Activated T-cell treated with anti-CD3 and anti-CD28 coated beads, Interleukin-2, amount 50 U/mL, for 48 hours (primary cell): ENCODE measurements around the gene DNAH5.

Source experiments
- DNase-seq, 2 experiments: peaks; one replicate each; pipeline ENCODE4 v3.0.0-alpha.2; 2020

Gene DNAH5

DNA sequence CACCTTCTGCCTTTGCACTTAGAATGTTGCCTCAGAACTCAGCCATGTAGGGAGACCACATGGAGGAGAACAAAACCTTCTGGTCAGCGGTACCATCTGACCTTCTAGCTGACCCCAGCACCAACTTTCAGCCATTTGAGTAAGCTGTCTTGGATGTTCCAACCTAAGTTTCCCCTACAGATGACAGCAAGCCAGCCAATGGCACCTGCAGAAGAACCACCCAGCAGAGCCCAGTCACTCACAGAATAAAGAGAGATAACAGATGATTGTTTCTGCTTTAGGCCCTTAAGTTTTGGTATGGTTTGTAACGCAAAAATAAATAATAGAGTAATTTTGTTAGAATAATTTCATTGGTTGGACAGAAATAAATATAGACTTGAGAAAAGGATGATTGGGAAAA is 10.4 kb downstream of the DNAH5 start:
- no peak for DNase-seq

DNA sequence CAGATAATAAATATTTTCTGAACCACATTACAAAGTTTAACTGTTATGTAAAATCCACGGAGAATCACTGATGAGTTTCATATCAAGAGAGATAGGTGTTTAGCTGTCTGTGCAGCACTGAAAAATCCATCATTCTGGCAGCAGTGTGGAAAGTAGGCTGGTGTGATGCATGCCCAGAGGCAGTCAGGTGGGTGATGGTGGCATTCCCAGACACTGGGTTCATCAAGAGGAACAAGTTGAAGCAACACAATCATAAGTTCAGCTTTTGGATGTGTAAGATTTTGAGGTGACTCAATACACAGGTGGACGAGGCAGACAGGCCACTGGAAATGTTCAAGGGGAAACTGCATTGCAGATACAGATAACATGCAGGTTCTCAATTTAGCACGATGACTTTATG is 11.9 kb downstream of the DNAH5 start:
- no peak for DNase-seq

DNA sequence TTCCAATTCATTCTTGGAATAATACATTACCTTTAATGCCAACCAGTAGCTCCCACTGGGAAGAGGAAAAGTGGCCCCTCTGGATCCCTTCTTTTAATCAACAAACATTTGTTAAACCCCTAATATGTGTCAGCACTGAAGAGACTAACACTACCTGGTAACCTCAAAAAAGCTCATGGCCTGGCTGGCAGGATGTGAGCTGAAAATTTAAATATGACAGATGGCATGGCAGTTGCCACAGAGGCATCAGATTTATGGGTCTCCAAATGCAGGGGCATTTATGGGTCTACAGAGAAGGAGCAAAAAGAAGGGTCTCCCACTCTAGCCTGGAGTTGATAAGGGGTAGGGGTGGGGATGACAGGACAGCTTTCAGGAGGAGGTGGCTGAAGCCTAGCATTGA is 12.5 kb downstream of the DNAH5 start:
- no peak for DNase-seq

DNA sequence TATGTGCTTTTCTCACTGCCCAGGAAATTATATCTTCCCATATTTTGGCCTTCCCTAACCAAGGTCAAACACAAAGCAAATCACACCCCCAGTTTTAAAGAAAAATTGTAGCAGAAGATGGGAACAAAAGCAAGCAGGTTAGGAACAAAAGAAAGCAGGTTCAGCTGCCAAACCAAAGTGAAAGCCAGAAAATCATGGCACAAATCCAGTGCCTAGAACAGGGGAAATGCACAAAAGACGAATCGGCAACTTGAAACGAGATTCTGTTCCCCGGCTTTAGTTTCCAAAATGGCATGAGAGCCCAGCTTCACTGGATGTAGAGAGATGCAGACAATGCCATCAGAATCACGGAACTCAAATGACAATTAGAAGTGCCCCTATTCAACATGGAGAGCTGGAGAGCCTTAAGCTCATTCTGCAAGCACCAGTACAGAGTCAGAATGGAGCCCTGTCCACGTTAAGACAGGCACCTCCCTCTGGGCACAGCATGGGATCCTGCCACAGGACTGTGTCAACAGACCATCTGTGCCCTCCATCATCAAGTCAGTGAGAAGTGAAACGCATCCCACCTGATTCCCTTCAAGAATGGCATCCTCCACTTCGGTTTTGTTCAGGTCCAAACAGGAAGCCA is 13.8 kb downstream of the DNAH5 start:
- DNase-seq: no peak

DNA sequence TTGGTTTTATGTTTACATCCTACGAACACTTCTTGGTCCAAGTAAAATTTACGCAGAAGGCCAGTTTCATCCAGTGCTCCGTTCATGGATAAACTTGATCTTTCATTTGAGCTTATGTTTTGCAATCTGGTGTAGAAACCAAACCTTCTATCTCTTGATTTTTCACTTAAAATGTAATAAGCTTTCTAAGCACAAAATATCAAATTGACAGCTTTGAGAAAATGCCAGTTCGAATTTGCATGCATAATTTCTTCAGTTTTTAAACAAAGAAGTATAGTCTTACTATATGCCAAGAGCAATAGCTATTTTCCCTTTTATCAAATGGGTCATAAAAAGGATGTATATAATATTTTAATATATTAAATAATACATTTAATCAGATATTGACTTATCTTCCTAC is 17.8 kb downstream of the DNAH5 start:
- DNase-seq: no peak

DNA sequence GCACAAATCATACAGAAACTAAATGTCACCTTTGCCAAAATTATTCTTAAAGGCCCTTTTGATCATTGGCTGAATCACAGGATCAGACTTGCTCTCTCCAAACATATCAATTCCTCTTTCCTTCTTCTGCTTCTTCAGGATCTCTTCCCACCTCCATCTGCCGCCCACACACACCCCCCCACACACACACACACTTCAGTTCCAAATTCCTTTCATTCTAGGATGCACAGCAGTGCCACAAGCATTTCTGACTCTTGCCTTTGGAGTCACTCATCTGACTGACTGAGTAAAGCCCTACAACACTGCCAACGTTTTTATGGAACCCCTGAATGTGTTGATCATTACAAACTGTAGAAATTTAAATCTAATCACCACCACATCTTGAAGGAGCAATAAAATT is 22.9 kb downstream of the DNAH5 start:
- no peak for DNase-seq

DNA sequence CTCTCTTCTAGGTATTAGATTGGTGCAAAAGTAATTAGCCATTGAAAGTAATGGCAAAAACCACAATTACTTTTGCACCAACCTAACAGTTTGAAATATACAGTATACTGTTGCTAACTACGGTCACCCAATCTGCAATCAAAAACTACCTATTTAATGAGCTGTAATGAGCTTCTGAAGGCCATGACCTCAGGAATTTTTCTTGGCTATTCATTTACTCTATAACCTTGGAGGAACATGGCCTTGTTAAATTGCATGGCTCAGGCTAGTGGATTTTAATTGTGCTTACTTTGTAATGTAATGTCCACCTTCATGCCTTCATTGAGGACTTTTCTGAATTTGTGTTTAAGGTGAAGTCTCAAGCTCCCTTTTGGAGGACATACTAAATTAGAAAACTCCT is 24.7 kb downstream of the DNAH5 start:
- no peak for DNase-seq

DNA sequence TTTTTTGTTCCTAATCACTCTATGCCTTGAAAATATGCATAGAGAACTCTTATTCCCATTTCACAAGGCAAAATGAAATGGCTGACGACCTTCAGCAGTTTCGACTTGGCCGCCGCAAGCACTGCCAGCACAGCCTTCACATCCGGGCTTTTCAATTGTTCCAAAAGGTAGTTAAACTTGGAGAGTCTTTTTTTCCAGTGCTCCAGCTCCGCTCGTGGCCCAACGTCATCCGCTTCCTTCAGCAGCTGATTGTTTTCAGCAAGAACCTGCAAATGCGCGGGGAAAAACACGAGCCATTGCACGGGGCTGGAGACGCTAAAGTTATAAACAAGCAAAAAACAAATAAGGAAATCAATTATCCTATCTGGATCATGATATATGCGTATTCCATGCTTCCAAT is 25.4 kb downstream of the DNAH5 start:
- no peak for DNase-seq

DNA sequence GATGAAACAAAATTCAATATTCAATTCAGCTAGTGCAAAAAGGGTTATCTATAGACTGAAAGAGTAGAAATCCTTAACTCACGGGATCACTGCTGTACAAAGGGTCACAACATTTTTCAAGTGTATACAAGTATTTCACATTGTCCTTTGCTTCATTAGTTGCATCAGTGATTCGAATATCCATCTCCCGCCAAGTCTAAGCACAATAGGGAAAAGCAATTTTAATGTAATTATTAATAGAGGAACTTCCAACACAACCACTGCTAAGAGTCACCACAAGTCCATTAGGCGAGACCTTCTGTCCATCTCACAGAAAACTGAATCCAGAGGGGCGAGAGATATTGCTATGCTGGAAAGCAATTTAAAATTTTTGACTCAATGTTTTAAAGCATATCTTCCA is 27.4 kb downstream of the DNAH5 start:
- DNase-seq: no peak

DNA sequence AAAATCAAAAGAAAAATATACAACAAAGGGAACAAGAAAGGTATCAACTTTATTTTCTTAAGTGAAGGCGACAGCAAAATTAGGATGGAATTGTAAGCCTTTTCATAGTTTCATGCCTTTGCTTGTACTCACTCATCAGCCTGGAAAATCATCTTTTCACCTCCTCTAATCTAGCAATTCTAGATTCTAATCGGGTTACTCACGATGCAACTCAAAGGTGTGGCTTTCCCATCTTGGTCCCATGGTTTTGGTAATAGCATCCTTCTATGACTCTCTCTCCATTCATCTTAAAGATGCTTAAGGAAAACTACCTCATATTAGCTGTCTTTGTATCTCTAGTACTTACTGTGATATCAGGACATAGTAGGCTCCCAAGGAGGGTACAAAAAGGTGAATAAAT is 30.5 kb downstream of the DNAH5 start:
- DNase-seq: no peak

DNA sequence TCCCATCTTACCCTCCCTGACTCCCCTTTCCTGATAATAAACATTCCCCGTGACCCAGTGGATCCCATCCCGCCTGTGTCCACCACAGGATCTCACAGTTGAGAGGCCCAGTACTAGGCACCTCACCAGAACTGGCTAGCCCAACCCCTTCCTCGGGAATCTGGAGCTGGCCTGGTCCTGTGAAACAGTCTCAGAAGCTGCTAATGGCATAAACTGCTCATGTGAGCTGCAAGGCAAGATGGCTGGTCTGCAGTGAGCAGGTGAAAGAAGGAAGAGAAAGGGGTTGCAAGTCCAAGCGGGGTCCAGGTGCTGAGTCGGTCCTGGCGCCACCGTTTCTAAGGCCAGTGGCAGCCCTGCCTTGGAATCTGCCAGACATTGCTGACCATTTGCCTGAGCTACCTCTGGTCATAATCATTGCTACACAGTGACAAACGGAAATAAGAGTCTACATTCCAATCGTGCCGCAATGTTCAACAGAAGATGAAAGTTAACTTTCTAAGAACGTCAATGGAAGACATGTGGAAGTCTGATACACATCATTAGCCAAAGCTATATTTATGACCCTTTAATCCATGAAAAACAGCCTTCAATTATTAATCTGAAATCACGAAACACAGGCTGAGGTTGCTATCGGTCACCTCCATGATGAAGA is 33.7 kb downstream of the DNAH5 start:
- DNase-seq: no peak

DNA sequence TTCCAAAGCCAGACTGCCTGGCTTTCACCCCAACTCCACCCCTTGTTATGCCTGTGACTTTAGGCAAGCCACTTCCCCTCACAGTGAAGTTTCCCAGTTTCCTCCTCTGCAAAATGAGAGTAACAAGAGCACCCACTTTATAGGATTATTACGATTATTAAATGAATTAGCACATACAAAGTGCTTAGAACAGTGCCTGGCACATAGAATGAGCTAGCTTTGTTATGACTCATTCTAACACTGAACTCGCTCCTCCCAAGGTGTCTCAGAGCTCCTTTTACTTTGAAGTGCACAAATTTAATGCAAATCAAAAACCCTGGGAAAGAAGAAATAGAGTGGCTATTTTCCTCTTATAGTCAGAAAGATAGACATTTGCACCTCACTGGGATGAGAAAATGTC is 34.3 kb downstream of the DNAH5 start:
- DNase-seq: no peak

DNA sequence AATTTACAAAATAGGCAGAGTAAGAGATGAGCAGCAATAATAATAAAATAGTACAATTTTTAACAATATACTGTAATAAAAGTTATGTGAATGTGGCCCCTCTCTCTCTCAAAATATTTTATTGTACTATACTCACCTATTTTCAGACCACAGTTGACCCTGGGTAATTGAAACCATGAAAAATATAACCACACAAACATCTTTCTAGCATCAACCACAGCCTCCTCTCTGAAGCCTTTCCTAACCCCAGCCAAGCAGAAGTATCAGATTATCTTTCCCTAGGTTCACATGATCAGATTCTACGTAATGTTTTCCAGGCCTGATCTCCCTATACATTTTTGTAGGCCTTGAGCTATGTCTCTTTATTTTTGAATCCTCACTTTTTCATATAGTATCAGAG is 35.2 kb downstream of the DNAH5 start:
- no peak for DNase-seq

DNA sequence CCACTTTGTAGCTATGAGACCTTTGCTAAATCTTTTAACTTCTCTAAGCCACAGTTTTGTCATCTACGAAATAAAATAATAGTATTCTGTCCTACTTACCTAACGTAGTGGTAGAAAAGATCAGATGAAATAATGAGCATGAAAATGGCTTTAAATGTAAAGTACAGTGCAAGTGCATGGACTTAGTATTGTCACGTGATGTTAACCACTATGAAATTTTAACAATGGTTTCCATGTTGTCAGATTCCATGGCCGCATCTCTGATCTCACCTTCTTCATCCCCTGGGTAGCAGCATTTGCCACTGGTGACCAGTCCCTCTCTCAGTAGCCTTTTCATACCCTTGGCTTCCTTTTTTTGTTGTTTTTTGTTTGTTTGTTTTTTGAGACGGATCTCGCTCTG is 45.9 kb downstream of the DNAH5 start:
- DNase-seq: no peak

DNA sequence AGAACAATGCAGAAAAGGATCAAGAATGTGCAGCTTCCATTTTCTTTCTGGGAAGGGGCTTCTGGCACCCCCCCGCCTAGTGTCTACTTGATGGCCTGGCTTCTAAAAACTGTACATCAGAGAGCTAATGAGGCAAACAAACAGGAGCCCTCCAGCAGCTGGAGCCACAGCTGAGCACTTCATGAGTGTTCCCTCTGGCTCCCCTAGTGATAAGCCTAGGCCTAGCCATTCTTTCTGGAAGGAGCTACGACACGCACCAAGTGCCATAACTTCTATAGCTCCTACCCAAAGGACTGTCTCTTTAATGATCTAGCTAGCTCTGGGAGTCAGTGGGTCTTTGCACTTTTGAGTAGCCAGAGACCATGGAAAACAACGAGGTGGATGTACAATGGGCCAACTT is 66.1 kb downstream of the DNAH5 start:
- DNase-seq: no peak

DNA sequence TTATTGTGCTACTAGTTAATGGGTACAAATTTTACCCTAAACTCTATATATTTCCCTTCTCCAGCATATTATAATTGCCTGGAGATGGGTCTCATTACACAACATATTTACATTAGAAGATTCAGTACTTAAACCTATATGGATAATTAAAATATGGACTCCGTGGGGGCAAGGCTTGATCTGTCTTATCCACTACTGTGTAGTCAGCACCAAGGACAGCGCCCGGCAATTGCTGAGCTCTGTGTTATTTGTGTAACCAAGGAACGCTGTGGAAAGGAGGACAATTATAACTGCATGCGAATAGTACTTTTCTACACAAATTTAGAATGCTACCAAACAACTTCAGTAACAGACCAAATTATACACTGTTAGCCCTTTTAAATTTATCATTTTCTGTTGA is 77.7 kb downstream of the DNAH5 start:
- peak in 1 of 2 experiments; percentile 17 for DNase-seq

DNA sequence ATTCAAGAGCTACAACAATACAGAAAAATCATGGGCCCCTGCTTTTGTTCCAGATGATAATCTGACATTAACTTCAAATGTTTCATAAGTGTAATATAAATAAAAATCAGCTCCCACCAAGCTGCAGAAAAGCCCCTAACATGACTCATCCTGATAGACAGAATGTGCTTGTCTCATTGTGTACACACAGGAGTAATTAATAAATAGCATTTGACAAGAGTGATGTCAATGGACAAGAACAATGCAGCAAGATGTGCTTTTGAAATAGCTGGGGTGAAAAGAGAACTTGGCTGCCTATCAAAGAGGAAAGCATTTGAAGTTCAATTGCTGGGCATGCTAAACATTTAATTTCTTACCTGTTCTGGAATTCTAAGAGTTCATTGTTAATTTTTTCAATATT is 79.2 kb downstream of the DNAH5 start:
- no peak for DNase-seq

DNA sequence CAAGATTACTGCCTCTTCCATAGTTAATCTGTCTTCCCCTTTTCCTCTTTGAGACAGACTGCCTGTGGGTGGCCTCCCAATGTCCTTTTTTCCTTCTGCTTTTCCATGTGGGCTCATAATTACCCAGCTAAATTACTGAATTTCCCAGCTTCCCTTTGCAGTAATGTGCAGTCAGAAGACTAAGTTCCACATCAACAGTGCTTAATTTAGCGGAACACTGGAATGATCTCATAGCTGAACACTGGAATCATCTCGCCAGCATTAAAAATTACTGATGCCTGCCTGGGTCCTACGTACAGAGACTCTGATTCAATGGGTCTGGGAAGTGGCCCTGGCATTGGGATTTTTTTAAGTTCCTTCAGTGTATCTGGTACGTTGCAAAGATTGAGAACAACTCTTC is 84.3 kb downstream of the DNAH5 start:
- no peak for DNase-seq

DNA sequence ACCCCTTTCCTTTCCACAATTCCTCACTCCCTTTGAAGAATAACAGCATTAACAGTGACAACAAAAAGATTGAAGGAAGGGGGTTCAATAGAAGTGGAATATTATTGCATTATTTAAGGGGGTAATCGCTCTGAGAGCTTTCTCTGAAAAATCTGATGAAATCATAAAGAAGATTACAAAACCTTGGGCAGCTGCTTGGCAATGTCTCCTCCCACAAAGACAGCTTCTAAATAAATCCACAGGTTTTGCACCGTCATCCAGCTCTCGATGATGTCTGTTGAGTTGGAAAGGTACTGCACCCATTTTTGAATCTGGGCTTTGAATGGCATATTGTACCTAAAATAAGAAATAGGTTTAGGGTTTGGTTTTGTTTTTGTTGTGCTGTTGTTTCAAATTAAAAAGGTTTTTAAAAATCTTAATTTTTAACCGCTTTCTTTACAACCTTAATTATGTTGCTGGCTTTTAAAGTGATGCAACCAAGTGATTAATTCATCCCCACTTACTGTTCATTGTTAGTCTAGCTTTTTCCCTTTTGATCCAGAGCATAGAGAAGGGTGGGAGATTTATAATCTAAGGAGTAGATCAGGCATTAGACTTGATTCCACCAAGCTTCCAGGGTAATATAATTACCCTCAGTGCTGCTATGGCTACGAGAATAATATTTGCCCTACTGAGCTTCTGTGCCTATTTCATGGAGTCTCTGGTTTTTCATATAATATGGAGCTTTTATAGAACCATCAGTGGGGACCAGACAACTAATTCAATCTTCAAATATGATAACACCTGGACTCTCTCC is 85.0 kb downstream of the DNAH5 start:
- DNase-seq: no peak

DNA sequence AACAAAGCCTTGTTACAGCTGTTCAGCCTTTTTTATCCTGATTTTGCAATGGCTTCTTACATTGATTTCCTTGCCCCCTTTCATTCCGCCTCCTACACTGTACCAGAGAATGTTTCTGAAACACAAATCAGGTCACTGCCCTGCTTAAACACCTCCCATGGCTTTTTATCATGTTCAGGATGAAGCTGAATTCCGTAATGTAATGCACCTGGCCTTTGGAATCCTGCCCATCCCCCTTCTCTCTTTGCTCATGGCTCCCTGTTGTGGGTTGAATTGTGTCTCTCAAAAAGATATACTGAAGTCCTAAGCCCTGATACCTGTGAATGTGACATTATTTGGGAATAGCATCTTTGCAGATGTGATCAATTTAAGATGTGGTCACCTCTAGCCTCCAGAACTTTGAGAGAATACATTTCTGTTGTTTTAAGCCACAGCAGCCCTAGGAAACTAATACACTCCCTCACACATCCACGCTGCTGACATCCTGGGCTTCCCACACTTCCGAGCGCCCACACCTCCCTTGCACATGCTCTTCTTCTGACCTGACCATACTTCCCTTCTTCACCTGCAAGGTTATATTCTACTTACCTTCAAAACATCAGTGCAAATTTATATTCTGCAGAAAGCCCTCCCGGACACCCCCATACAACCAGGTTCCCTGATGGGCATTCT is 101.2 kb downstream of the DNAH5 start:
- no peak for DNase-seq

DNA sequence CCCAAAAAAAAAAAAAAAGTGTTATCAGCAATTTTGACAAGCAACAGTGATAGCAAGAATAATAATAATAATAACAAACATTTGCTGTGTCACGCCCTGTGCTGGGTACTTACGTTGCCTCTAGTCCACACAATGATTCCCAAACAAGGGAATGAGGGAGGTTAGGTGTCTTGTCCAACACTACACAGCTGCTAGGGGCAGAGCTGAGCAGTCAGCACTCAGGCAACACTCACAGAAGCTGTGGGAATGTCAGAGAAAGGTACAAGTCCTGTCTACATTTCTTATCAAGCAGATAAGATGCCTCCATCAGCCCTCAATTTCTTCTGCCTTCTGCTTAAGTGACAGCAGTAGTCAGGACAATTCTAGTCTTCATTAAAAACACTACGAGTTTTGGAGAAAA is 111.0 kb downstream of the DNAH5 start:
- no peak for DNase-seq

DNA sequence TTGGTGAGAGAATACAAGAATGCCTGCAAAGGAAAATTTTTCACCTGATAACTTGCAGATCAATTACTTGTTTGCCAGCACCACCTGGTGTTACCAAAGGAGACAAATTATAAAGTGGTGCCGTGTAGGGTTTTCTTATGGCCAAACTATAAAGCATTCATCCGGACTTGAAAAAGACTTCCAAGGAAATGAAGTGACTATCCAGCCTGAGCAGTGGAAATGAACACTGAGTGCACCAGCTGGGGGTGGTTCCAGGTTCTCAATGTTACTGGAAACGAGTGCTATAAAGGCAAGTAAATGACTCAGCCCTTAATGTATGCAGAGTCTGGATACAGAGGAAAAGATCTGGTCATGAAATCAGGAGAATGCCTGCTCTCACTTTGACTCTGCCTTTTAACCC is 113.1 kb downstream of the DNAH5 start:
- DNase-seq: no peak

DNA sequence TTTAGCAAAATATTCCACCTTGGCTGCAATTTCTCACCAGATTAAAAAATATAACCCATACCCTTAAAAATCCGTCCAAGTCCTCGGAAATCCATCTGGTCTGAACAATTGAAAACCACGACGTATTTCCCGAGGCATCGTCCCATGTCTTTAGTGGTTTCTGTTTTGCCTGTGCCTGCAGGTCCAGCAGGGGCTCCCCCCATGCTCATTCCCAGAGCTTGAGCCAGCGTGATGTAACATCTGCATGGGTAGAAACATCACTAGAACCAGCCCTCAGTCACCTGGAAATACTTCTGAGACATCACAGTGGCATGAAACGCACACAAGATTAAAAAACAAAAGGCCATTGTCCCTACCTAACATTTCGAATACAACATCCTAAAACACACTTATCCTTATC is 114.0 kb downstream of the DNAH5 start:
- no peak for DNase-seq

DNA sequence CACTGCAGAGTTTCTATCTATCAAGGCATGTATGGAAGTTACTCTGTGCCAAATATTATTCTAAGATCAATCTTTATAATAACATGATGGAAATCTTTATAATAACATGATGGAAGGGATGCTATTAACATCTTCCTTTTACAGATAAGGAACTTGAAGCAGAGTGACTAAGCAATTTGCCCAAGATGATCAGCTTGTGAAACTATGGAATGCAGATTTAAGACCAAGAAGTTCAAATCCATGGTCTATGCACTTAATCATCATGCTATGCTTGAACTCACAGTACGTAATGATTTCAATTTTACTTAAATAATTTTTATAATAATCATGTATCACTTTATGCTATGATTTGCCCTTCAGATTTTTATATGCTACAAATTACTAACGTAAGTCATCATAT is 123.1 kb downstream of the DNAH5 start:
- DNase-seq: no peak
